Hematopoietic multipotent progenitor cell treated with erythropoietin and hydrocortisone succinate and interleukin-3 and kit ligand, for 15 days (in vitro differentiated cells): Measurements from ENCODE around the gene CCDC175.

Experiments used
- DNase-seq: peaks from one replicate; pipeline ENCODE4 v3.0.0-alpha.2; 2015; ENCODE audit warnings: low spot score

Gene CCDC175

DNA sequence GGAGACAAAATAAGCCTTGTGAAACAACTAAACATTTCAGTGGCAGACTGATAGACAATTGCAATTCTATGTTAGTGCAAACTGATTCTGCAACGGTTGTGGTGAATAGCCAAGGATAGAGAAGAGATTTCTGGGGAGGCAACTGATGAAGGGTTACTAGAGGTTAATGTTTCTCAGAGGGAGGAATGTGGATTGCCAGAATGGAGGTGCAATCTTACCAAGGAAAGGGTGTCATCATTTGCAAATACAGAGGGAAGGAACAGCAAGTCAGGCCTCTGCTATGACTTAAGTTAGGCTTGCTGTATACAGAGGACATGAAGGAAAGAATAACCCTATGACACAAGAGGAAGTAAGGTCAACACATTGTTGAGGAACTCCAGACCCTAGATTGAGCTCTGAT, 35.8 kb downstream of the CCDC175 start:
- DNase-seq, result no peak

DNA sequence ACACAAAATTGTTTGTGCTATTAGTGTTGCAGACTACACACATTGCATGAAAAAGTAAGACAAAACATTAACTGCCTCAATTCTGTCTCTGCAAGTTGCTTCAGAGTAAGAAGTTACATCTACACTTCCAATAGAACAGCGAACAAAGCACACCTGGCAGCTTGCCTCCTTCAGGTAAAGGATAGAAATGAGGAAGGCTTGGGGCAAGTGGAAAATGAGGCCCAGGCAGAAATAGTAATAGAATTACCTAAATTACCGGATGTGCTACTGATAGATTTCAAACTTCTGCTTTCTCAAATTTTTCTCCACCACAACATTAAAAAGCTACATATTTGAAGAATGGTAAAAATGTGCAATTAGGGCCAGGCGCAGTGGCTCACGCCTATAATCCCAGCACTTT, 37.7 kb downstream of the CCDC175 start:
- DNase-seq, result no peak

DNA sequence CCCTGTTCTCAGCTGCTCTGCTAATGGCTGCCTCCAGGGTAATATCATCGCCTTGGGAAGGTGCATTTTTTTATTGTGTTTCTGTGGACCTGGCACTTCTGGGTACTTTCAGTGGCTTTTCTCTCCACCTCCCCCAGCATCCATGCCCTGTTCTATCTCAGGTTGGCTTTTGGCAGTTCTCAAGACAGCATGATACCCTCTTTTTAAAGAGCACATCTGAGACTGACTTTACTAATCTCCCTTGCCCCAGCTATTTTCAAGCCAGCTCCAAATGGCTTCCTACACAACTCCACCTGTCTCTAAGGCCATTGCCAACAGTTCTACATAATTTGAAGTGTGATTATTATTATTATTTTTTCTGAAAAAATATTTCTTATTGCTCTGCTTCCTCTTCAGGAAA, 39.1 kb downstream of the CCDC175 start:
- DNase-seq, result no peak

DNA sequence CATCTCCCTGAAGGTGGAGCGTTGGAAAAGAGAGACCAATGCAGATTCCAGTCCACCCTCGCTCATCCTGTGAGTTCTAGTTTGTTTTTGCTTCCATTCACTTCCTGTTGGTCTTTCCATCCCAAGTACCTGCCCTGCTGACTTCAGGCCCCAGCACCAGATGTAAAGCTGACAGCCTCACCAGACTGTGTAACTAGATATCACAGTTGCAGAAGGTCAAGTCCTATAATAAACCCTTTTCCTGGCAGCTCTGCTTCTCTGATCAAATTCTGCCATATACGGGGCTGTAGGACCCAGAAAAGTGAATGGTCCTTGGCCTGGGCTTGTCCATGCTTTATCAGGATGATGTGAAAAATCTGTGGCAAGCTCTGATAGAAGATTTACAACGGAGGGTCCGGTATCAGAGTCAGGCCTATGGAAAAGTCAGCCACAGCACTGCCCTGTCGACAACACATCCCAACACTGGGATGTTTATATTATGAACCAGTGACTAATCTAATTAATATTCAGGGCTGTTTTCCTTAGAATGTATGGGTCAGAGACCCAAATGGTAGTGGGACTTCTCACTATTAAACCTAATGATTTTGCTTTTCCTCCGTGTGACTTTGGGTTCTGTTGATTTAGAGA, 42.1 kb downstream of the CCDC175 start:
- DNase-seq, result no peak

DNA sequence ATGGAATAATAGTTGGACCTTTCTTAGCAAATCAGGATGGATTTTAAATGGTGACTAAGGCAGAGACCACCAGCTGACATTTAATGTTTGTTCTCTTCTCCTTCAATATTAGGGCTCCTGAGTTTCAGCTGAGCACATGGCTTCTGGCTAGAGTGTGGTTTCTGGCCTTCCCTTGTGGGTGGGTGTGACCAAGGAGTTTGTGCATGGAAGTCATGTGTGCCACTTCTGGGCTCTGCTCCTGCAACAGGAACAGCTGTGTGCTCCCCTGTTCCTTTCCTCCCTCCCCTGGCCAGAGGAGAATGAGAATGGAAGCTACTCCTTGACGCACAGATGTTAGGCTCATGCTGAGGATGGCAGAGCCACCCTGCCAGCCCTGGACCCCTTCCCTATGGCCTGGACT, 44.2 kb downstream of the CCDC175 start:
- DNase-seq, result no peak

DNA sequence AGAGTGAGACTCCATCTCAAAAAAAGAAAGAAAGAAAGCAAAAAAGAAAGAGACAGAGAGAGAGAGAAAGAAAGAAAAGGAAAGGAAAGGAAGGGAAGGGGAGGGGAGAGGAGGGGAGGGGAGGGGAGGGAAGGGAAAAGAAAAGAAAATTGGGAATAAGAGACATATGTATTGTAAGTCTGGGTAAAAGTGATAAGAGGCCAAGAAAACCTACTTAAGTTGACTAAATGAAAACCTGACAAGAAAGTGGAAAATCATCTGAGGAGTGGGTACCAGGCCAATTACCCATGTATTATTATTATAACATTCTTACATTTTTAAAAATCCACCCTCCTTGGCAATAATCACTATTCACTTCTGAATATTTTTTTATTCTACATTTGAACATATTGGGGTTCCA, 46.3 kb downstream of the CCDC175 start:
- no peak for DNase-seq

DNA sequence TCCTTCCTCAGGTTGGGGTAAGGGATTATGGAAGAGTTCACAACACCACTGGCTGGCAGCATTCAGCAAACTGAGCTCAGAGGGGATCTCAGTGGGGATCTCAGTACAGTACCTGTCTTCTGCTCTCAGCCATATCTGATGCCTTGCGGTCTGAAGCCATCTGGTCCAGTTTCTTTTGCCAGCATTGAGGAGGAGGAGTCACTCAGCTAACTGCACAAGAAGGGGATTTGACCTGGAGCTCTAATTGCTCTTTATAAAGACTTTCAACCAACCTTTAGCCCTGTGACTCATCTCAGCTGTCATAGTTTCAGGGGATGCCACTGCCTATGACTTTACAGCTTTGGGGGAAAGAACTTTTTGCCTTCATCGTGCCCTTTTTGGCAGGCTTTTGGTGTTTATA, 47.4 kb downstream of the CCDC175 start:
- DNase-seq, result no peak

DNA sequence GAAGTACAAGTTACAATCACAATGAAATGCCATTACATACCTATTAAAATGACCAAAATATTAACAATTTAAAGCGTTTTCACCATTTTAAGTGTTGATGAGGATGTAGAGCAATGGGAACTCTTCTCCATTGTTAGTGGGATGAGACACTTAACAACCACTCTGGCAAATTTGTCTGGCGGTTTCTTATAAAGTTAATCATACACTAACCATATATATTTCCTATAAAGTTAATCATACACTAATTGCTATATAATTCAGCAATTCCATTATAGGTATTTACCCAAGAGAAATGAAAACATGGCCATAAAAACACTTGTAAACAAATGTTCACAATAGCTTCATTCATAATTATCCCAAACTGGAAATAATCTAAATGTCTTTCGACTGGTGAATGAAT, 56.4 kb downstream of the CCDC175 start:
- DNase-seq, result no peak

DNA sequence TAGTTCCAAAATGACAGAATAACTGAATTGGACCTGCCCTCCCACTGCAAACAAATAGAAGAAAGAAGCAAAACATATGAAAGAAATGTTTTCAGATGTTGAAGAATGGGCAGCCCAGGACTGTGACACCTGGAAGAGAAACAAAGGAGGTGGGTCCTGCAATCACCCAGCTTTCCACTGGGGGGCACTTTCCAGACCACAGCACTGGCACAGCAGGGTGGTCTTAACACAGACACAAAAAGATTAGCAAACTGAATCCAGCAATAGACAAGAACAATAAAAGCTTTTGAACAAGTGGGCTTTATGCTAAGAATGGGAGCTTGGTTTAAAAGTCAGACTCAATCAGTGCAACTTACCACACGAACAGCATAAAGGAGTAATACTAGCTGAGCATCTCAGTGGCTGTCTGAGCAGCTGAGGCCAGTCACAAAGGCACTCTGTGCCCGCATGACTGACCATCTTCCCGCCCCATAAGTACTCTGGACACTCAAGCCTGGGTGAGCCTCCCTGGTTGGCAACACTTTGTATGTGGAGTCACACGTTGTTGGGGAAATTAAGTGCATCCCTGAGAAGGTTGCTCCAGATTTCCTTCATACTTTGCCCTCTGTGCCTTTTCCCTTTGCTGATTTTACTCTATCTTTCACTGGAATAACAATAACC, 64.6 kb downstream of the CCDC175 start:
- DNase-seq, result no peak

DNA sequence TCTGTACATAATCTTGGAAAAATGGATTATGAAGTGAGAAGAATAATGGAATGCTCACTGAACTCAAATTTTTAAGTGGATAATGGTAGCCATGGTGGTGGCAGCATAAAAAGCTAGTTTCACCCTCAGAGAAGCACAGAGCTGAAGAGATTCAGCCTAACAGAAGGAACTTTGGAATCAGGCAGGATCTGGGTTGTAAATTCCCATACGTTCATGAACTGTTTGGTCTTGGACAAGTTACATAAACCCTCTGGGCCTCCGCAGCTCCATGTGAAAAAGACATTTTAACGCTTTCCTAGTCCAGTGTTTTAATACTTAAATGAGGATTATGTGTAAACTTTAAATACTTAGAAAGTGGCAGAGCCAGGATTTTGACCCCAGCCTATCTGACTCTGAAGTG, 65.6 kb downstream of the CCDC175 start:
- DNase-seq, result no peak

DNA sequence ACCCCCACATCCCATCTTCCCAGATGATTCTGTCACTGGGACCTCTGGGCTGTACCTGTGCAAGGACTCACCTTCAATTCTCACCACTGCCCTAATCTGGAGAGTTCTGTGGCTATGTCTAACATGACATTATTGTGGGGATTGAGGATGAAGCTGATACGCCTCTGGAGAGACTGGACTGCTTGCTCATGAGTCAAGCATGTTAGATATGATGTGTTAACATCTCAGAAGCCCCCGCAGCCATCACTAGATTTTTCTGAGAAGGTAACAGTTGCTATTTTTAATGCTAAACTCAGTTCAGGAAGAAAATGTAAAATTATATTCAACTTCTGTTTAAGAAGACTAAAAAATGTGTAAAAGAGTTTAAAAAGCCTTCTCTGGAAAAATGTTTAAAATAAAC, 66.6 kb downstream of the CCDC175 start:
- DNase-seq, result no peak

DNA sequence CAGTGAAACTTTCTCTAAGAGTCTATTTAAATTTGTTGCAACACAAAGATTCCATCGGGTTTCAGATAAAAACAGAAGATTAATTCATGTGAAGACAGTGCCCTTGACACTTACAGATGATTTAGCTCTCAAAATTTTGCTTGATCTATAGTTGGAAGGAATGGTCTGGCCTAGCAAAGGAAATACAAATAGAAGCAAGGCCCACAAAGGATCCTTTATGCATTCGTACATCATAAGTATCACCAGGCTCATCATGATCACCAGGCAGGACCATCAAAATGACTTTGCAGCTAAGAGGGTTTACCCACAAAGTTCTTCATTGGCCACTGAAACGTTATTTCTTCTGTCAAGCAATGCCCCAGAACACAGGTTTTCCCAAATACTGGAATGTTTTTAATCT, 67.5 kb downstream of the CCDC175 start:
- no peak for DNase-seq

DNA sequence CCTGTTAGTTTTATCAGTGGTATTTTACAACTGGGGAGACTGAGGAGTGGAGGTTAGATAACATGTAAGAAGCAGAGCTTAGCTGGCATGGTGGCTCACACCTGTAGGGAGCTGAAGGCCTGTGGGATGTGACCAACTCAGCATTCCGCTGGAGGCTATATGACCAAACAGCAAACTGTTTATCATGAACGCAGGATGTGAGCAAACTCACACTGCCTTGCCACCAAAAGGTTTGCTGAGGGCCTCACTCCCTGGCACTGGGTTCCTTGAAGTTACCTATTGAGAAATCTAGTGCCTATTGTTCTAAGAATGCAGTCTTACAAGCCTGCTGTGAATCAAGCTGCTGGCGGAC, 68.9 kb downstream of the CCDC175 start:
- DNase-seq, result no peak

DNA sequence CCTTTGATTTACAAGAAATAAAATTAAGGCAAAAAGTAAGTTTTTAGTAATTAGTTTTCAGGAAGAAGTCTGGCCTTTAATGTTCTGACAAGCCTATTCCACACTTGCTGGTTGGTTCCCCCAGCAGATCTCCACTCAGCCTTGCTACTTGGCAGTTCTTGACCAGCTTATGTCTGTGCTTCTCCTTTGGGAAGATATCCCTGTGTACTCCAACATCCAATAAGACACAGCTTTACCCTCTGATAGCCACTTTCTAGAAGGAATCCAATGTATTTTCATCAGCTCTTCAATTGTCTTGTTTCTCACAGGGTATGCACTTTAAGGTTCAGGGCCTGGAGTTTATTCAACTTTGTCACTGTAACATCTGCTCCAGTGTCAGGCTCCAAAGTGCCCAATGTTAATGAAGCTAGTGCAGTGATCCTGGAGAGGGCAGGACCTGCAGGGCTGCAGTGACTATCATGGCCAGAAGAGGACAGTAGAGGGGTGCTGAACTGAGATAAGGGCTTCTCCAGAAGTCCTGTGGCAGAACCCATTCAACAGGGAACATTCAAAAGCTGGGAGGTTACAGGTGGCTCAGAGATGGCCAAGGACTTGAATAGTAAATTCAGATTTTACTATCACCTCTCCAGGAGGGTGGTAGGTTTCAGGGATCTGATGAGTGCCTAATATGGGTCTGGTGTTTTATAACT, 69.4 kb downstream of the CCDC175 start:
- DNase-seq, result peak; percentile 63

DNA sequence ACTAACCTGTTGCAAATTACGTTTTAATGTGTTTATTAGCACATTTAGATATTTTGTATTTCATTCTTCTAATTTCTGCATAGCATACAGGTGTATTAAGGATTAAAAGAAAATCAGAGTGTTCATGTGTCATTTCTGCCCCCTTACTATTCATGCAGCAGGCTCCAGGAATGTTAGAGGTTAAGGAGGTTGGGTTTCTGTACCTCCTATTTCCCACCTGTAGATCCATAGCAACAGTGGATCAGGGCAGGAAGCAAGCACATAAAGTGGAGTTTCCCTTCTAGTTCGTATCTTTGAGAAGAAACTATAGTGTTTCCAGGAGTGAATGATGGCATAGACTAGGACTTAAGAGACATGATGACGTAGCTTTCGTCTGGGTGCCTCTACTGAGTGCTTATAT, 73.4 kb downstream of the CCDC175 start:
- no peak for DNase-seq

DNA sequence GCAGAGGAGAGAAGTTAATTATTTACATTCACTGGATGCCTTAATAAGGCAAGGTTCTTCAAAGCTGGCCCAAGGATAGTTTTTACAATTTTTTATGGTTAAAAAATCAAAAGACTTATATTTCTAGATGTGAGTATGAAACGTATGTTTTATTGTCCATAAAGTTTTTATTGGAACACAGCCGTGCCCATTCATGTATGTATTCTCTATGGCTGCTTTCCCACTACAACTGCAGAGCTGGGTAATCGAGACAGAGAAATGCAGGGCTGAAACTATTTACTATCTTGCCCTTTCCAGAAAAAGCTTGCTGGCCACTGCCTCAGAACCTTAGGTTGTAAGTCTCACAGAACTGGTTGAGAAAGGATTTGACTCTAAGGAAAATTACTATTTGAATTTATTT, 75.9 kb downstream of the CCDC175 start:
- no peak for DNase-seq

DNA sequence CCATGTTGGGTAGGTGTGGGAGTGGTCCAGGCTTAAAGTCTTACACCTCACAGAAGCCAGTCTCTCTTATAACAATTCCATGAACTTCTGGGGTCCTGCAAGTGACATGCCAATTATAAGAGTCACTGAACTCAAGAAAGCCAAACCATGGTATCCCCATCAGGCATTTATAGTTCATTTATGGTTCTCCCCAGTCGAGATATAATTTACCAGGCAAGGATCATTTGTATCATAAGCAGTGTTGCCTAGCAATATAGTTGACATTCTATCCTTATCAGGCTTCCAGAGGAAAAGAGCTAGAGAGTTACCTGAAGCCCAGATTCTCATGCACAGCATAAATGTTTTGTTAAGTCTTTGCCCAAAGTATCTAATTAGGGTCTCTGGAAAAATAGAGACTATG, 84.2 kb downstream of the CCDC175 start:
- no peak for DNase-seq

DNA sequence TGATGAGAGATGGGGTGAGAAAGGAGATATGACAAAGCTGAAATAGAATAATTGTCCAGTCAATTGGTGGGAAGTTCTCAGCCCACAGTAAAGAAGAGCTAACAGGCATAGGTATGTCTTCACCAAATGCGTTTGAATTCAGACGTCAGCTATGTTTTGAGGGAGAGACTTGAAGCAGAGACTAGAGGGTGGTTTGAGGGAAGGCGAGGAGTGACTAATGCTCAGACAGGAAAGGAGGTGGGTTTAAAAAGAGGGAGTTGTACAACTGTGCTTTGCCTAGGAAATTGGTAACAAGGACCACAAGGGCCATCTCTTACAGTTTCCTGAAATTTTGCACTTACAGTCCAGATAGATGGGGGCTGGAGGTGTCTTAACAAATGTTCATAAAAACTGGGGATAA, 85.9 kb downstream of the CCDC175 start:
- DNase-seq, result no peak

DNA sequence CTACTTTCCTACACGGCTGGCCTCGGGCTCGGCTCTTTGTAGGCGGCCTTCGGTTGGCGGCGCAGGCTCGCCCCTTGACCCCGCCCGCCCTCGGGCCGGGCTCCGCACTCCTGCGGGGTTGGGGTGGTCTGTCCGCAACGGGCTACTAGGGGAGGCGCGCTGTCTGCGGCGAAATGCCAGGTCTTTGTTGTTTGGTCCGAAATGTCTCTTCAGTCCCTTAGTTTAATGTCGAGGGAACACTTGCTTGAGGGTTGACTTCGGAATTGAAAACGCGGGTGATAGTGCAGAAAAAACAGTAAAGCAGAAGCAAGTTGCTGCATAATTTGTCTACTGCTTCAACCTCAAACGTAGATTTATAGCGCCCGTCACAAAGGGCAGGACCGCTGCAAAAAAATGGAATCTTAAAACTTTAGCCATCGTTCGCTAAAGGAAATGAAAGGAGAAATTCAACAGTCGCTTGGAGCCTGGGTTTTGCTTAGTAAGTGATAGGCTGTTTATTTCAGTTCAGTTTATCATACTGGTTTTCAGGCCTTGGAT, 91.9 kb downstream of the CCDC175 start:
- DNase-seq, result no peak

DNA sequence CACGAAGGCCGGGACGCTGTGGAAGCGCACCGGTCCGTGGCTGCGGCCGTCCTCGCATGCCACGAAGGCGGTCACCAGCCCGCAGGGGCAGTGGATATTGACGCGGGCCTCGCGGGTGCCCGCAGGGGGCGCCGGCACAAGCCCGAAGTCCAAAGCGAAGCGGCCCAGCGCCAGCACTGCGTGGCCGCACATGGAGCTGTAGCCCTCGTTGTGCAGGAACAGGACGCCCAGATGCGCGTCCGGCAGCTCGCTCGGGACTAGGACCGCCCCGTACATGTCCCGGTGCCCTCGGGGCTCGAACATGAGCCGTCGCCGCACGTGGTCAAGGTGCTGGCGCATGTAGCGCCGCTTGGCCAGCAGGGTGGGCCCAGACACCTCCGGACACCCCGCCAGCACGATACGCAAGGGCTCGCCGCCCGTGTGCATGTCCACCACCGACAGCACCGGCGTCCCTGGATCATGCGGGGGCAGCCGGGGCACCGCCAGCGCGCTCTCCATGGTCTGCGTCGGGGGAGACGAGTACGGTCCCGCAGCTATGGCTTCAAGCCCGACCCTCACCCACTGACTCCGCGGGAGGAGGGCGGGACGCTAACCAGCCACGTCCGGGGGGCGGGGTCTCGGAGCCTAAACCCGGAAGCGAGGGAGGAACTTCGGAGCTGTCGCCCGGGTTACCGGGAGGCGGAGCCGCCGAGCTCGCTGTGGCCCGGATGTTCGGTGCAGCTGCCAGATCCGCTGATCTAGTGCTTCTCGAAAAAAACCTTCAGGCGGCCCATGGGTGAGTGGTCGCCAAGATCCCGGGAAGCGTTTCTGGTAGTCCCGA, 92.6 kb downstream of the CCDC175 start, which contains the start of the genes JKAMP and L3HYPDH:
Gene JKAMP (plus strand): TSS at position 699 of the 820 bp plus-strand sequence. CDS start 73 bp downstream, at position 772.
Gene L3HYPDH (minus strand): TSS at position 590 of the 820 bp plus-strand sequence. CDS start 92 bp downstream, at position 498.
- DNase-seq, result peak; percentile 96

DNA sequence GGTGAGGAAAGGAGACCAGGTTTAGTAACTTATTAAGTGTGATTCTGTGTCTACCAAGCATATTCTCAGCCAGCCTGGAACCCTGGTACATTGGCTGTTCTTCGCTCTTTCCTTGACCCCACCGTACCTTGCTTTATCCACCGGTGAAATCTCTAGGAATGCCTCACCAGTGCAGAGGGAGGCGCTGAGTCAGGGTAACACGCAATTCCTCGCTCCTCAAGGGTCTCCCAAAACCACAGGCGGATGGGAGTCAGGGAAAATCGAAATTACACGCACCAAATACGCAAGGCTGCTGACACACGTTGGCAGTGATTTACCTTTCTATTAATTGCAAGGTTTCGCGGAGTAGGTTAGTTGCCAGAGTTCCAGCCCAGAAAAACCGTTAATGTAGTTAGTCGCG, 93.2 kb downstream of the CCDC175 start:
- DNase-seq, result no peak
